DMS53 (cell line): ENCODE results near the gene GTF2E1.
A peak's percentile ranks its signal among the peaks of the same experiment; 100 is the strongest.
"Not testable (repeated sequence)": the region's sequence is repeated elsewhere in the genome, so short reads cannot be mapped to it uniquely, and the experiment has no call there.

ENCODE experiments used
- DNase-seq: peaks from one replicate; lab custom pipeline; 2025; lab: John Stamatoyannopoulos, UW

The GTF2E1 gene

DNA sequence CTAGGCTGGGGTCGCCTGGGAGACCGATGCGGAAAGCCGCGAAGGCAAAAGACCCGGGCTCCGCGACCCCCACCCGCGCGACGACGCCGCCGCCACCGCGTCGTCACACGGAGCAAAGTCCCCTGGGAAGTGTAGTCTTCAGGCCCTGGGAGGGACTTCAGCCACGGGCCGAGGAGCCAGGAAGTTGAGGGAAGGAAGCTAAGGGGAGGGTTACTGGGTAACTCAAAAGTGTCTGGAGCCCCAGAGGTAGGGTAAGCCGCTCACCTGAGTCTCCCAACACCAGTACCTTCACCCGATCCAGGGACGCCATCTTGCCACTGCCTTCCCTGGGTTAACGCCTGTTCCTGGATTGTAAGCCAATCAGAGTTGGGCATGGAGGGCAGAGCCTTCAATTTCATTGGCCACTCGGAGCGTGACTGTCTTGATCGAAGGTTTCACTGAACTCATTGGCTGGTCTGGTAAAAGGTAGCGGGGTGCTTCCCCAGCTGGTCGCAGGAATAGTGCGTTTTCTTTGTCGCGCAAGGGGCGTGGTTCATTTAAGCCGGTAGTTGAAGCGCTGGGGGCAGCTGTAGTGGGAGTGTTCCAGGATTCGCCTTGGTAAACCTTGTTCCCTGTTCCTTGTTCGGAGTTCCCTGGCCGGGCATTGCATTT is at the start of gene GTF2E1, which contains the start of gene RABL3:
GTF2E1 (plus strand) TSS at position 547 of the 651 bp plus-strand sequence. CDS start 7,809 bp downstream, outside the sequence.
RABL3 (minus strand) TSS at position 319 of the 651 bp plus-strand sequence; CDS start at position 310, 9 bp downstream.
- DNase-seq: peak; percentile 98

DNA sequence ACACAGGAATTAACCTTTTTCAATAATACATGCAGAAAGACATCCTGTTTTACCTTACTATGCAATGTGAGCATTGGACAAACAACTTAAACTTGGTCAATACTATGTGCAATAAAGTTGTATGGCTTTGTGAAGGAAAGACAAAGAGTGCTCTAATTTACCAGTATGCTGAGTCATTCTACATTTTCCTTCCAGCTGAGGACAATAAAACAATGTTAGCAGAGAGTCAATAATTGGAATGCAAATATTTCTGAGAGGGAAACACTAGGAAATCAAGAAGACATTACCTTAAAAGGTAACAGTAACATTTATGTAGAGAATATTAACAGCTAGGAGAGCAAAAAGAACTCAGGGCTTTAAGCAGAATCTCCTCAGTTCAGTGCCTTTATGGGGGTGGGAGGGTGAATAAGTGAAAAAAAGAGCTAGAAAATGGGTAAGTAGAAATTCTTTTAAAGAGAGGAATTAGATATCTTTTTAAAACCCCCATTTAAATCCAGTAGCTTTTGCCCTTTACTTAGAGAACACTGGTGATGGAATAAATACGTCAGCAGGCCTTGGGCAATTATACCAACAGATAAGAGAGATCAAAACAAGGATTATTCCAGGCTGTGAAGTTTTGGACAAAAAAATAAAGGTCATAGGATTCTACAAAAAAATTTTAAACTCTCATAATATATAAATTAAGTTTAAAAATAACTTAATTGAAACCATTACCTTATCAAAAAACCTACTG is 48.9 kb upstream of the GTF2E1 start:
- peak; percentile 68 for DNase-seq

DNA sequence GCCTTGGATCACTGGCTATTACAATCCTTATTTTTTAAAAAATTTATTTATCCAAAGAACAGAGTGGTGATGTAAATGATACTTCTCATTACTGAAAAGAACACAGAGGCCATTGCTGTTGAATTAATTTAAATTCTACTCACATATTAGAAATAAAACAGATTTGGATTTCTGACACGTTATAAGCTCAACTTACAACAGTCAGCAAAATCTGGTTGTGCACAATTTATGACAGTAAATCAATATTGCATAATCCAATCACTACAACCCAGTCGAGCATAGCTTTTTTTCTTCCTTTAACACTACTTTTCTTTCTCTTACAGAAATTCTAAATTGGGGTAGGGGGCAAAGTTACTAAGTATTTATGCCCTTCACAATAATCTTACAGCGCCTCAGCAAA is 43.2 kb upstream of the GTF2E1 start:
- no peak for DNase-seq

DNA sequence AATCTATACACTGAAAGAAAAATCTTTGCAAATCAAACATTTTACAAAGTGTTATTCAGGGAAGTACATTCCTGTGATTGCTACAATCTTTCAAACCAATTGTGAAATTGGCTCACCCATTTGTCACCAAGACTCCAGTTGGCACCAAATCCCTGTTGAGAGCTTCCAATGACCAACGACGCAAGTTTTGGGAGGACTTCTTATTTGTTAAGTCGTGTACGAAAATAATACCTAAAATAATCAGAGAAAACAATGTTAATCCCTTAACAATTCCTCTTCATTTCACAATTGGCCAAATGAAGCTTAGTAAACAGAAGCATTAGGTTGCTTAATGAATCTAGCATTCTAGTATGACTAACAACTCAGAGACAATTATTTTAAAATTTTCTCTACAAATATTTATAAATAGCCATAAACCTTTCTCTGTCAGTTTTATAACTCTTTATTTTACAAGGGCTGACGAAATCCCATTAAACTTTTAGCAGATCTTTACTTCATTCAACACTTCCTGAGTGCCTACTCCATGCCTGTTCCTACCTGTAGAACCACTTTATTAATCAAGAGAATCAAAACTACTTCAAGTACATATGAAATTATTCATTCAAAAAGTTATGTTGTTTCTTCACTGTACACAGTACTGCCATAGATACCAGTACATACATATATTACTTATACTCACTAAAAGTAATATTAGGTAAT is 36.5 kb upstream of the GTF2E1 start:
- no peak for DNase-seq

DNA sequence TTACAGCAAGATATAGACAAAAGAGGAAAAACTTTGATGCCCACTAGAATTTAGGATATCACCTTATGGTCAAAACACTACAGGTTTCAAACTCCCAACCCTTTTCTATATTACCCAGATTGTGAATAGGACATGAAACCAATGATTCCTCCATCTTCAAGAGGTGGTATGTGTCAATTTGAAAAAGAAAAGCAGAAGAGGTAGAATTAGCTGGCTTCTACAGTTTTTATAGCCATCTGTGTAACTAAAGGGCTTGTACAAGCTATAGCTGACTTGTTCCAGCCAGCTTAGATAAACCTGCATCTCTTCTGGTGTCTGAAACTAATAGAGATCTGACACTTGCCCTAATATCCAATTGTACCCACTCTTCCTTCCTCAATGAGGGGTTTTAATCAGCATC is 35.6 kb upstream of the GTF2E1 start:
- DNase-seq: no peak

DNA sequence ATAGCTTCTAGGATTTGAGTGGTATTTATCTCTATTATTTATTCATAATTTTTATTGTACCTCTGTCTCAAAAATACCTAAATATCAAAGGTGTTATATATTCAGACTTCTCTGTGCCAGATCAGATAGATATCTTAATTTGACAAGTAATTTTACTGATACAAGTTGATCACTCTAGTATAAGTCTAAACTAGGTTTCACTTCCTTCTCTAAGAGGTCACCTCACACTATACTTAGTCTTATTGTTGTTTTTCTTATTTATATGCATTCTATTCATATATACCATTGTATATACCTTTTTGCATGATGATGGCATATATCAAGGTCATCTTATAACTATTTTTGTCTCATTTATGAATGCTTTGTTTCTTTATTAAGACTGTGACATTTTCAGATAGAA is 34.1 kb upstream of the GTF2E1 start:
- no peak for DNase-seq

DNA sequence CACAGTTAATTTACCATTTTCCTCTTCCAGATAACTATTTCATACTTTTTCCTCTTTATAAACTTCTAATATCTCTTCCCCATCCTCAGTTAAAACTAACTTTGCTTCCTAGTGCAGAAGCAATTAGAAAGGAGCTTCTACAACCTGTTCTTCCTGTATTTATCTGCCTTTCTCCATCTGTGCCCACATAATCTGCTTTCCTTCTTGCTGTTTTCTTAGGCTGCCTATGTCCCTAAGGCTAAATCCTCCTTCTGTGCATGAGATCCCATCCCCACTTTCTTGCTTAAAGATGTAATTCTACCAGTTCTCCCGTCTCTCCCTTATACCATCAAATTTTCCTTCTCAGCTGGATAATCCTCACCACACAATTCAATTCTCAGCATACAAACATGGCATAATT is 32.2 kb upstream of the GTF2E1 start:
- no peak for DNase-seq

DNA sequence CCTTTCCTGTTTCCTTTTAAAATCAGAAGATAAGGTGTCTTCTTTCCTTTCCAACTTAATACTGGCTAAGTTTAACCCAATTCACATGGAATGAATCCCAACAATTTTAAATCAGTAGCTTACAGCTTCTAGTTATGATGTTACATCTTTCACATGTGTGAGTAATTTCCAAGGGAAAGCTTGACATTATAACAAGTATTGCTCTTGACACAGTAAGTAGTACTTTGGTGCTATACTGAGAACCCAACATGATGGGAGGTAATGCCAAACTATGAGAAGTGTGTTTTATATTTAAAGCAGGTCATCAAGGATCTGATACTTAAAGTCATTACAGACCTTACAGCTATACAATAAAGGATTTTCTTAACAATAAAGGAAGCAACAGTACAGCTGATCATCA is 29.3 kb upstream of the GTF2E1 start:
- DNase-seq: no peak

DNA sequence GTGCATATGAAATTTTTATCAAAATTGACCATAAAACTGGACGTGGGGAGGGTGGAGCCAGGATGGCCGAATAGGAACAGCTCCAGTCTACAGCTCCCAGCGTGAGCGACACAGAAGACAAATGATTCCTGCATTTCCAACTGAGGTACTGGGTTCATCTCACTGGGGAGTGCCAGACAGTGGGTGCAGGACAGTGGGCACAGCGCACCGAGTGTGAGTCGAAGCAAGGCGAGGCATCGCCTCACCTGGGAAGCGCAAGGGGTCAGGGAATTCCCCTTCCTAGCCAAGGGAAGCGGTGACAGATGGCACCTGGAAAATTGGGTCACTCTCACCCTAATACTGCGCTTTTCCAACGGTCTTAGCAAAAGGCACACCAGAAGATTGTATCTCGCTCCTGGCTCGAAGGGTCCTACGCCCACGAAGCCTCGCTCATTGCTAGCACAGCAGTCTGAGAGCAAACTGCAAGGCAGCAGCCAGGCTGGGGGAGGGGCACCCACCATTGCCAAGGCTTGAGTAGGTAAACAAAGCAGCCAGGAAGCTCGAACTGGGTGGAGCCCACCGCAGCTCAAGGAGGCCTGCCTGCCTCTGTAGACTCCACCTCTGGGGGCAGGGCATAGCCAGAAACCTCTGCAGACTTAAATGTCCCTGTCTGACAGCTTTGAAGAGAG is 23.2 kb upstream of the GTF2E1 start:
- peak; percentile 60 for DNase-seq

DNA sequence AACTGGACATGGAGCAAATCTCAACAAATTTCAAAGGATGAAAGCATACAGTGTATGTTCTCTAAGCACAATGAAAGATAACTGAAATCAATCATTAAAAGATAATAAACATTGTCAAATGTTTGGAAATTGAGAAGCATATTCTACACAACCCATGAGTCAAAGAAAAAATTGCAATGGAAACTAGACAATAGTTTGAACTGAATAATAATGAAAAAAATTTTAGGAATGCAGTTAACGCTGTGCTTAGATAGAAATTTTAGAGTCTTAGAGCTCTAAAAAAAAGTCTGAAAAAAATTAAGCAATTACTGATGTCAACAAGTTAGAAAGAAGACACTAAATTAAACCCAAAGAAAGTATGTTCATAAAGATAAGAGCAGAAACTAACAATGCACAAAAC is 15.8 kb upstream of the GTF2E1 start:
- no peak for DNase-seq

DNA sequence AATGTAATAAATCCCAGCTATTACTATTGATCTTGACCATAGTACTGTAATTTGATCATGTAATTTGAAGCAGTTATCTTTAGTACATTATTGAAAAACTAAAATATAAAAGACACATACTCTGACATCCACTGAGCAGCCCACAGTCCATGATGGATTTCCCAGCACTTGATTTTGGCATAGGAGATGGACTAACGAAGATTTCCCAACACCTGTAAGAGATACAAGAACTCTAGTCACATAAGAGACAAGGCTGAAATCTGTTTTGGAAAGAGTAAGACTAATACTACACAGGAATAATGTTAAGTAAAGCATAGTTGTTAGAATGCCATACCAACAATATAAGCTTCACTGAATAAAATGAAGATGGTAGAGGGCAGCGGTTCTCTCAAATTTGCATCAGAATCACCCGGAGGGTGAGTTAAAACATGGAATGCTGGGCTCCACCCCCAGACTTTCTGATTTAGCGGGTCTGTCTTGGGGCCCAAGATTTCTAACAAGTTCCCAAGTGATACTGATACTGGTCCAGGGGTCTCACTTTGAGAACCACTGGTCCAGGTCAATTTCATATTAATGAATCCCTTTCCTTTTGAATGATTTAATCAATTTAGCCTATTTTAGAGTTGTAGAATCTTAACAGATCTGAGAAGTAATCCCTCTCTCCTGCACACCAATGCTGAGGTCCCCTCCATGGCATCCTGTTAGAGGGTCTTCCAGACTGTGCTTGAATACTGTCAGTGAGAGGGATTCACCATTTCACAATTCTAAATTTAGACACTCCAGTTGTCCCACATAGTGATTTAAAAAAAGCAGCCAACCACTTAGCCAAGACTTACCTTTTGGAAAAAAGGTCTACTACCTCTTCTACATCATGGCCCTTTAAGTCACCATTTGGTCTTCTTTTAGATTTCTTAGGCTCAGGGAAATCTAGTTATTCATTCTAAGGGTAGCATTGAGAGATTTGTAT is 11.7 kb upstream of the GTF2E1 start:
- no peak for DNase-seq

DNA sequence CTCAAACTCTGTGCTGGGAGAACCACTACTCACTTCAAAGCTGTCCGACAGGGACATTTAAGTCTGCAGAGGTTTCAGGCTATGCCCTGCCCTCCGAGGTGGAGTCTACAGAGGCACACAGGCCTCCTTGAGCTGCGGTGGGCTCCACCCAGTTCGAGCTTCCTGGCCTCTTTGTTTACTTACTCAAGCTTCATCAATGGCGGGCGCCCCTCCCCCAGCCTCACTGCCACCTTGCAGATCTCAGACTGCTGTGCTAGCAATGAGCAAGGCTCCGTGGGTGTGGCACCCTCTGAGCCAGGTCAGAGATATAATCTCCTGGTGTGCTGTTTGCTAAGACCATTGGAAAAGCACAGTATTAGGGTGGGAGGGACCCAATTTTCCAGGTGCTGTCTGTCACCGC is 4.5 kb upstream of the GTF2E1 start:
- DNase-seq: not testable (repeated sequence)

DNA sequence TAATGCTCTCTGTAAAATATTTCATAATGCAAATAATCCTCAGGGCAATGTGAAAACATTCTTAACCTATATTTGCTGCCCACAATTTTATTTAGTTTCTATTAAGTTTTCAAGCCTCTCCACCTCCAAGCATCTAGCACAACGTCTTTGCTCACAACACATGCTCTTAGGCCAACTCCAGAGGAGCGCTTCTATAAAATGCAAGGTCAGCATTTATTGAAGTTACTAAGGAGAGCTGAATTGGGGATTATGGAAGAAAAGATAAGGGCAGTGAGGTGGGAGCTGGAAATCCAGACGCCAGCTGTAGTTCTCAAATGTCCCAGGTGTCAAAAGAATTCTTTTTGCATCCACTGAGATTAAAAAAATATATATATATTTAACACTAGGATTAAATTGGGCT is 1.2 kb upstream of the GTF2E1 start:
- DNase-seq: peak; percentile 6

DNA sequence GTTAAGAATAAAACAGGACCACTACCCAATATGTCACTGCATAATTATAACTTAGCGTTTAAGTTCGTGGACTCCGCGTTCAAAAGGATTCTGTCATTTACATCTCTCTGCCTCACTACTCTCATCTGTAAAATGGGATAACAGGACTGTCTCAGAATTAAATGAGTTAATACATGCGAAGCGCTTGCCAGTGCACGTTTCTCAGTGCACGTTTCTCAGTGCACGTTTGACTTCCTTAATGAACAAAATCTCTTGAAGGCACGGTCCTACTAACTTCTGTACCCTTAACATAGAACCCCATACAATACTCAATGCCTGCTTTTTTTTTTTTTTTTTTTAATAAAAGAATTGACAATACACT is 727 bp upstream of the GTF2E1 start:
- peak; percentile 69 for DNase-seq

DNA sequence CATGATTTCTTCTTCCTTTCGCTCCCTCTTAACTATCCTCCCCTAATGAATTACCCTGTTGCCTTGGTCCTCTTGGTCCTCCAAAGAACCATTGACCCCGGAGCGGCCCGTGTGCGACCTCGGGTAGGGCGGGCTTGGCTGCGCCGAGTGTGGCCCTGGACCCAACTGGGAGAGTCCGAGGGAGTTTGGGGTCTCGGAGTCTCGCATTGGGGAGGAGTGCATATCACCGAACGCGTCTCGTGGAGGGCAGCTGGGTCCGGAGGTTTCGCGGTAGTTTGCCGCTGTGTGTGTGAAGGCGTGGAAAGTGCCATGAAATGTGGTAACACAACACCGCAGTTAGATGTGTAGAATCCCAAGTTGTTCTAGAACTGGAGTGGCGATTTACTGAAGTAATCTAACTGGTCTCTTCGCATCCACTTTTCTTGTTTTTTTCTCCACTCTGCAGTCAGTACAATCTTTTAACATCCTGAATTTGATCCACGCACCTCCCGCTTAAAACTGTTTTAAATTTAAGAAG is 363 bp downstream of the GTF2E1 start:
- peak; percentile 55 for DNase-seq

DNA sequence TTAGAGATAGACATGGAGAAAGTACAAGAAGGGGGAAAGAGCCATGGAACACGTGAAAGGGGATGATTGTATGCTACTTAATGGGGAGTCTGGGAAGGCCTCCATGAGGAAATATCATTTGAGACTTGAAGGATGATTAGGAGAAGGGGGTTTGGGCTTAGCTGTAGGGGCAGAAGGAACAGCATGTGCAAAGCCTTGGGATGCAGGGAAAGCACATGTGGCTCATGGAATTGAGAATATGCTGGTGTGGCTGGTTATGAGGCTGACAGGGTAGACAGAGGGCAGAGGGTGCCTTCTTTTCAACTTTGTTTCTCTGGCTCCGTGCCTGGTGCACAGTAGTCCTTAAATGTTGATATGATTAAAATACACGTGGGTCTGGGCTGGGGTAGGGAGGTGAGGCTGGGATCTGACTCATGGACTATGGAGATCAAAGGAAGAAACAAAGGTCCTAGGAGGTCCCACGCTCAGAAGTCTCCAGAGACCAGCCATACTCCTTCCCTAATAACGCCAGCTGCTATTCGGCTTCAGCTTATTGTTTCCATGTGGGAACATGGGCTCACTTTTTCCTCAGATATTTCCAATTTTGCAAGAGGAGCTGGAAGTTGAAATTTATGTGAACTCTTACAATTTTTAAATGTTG is 1.1 kb downstream of the GTF2E1 start:
- DNase-seq: no peak

DNA sequence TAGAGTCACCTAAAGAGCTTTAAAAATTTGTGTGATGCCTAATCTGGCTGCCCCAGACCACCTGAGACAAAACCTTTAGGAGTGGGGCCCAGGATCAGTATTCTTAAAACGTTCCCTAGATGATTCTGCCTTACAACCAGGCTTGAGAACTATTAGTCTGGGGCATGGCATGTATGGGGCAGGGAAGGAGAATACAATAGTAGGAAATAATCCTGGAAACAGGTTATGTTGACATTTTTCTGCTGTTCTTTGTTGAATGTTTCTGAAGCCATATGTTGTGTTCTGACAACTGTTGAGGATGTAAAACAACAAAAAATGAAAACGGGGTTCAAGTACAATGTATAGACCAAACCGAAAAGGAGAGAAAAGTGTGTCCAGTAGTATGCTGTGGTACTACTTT is 2.9 kb downstream of the GTF2E1 start:
- no peak for DNase-seq

DNA sequence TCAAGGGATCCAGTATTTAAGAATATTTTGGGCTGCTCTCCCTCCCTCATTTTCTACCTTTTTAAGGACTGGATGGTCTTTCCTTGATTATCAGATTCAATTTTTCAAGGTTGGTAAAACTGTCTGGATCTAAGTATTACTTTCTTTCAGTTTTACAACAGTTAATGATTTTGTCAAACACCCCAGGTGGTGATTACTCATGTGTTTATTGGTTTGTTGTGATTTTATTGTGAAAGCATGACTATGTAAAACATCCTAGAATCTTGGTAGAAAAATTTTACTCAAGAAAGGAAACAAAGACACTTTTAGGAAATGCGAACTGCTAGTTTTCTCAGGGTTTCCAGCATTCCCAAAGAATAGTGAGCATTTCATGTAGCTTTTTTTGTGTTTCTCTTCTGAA is 7.3 kb downstream of the GTF2E1 start:
- DNase-seq: no peak

DNA sequence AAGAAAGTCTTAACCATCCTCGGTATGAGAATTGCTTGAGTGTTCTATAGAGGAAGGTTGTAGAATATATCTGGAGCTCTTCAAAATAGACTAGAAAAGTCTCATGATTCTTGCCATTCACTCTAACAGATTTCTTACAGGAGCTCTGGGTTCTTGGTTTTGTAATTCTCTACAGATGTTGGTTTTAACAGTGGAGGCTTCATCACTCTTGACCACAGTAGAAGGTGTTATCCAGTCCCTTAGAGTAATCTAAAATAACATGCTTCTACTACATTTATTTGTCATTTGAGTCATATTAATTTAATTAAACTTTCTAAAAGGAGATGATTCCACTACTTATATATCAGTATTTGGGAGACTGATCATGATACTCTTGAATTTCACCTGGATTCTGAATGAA is 9.7 kb downstream of the GTF2E1 start:
- no peak for DNase-seq

DNA sequence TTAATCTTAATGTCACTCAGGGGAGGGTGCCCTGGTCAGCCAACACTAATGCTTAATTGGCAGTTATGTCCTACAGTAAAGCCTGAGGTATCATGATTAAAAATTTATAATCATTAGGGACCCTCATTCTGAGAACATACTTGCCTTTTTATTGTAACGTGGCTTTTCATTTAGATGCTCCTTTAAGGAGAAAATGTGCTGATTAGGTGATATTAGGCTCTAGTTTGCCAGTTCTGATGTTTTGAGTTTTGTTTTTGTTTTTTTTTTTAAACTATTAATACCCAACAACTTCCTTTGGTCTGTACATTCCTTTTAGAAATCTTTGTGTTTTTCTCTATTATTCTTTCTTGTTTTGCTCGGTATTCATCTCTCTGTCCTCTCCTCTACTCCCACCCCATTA is 10.3 kb downstream of the GTF2E1 start:
- no peak for DNase-seq

DNA sequence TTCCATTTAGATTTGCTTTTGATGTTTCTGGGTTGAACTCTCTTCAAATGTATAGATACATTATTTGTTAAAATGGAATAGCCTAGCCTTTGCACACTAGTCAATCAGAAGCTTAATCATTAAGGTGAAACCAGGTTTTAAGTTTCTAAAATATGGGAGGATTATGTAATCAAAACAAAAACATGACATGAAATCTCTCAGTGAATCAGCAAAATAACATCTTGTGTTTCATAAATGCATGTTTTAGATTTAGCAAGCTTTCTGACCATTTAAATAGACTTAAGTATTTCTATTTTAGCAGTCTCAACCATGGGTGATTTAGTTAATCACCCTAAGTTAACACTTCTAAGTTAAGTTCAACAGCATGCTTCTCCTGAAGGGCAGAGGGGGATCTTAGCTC is 11.3 kb downstream of the GTF2E1 start:
- DNase-seq: no peak
